HCEC 1CT (cell line): ENCODE data around the gene TPK1.
"Not testable (repeated sequence)": the region's sequence is repeated elsewhere in the genome, so short reads cannot be mapped to it uniquely, and the experiment has no call there.

Experiments used
- DNase-seq: peaks from one replicate; pipeline ENCODE4 v3.0.0-alpha.2; 2017

The TPK1 gene

GRCh38 chr7:144454256-144455039 is 381.4 kb downstream of the TPK1 start:
- no peak for DNase-seq

GRCh38 chr7:144452064-144452463 is 383.8 kb downstream of the TPK1 start:
- DNase-seq = no peak

- no peak for DNase-seq
Measured at GRCh38 chr7:144445590-144445989, 390.3 kb downstream of the TPK1 start.

- no peak for DNase-seq
Measured at GRCh38 chr7:144439717-144440205, 396.1 kb downstream of the TPK1 start.

- DNase-seq = no peak
Measured at GRCh38 chr7:144438759-144439158, 397.1 kb downstream of the TPK1 start.

GRCh38 chr7:144437370-144438191 is 398.3 kb downstream of the TPK1 start:
- peak; percentile 42 for DNase-seq

- no peak for DNase-seq
Measured at GRCh38 chr7:144436500-144436899, 399.4 kb downstream of the TPK1 start.

- no peak for DNase-seq
Measured at GRCh38 chr7:144428431-144428830, 407.4 kb downstream of the TPK1 start.

- DNase-seq = not testable (repeated sequence)
Measured at GRCh38 chr7:144427539-144427938, 408.3 kb downstream of the TPK1 start.

- DNase-seq = not testable (repeated sequence)
Measured at GRCh38 chr7:144418931-144419330, 416.9 kb downstream of the TPK1 start.

- DNase-seq = no peak
Measured at GRCh38 chr7:144416341-144416740, 419.5 kb downstream of the TPK1 start.

- DNase-seq = no peak
Measured at GRCh38 chr7:144415858-144416257, 420.0 kb downstream of the TPK1 start.

GRCh38 chr7:144414815-144415214 is 421.0 kb downstream of the TPK1 start:
- DNase-seq = no peak

- no peak for DNase-seq
Measured at GRCh38 chr7:144410441-144410840, 425.4 kb downstream of the TPK1 start.

GRCh38 chr7:144408121-144408520 is 427.7 kb downstream of the TPK1 start:
- DNase-seq = no peak

- no peak for DNase-seq
Measured at GRCh38 chr7:144407266-144407931, 428.5 kb downstream of the TPK1 start.

- DNase-seq = no peak
Measured at GRCh38 chr7:144404946-144405345, 430.9 kb downstream of the TPK1 start.

GRCh38 chr7:144403649-144404061 is 432.2 kb downstream of the TPK1 start, which contains the start of gene NOBOX:
NOBOX (minus strand) TSS chr7:144403693.
- no peak for DNase-seq

GRCh38 chr7:144403102-144403501 is 432.8 kb downstream of the TPK1 start:
- DNase-seq = no peak
